NCI-H526 (cell line): ENCODE data around the gene SEPHS2.
A peak's percentile ranks its signal among the peaks of the same experiment; 100 is the strongest.
"Not testable (repeated sequence)": the region's sequence is repeated elsewhere in the genome, so short reads cannot be mapped to it uniquely, and the experiment has no call there.

Experiments used
- DNase-seq, 2 experiments: peaks; one replicate each; lab custom pipeline; 2025; lab: John Stamatoyannopoulos, UW

Gene SEPHS2

DNA sequence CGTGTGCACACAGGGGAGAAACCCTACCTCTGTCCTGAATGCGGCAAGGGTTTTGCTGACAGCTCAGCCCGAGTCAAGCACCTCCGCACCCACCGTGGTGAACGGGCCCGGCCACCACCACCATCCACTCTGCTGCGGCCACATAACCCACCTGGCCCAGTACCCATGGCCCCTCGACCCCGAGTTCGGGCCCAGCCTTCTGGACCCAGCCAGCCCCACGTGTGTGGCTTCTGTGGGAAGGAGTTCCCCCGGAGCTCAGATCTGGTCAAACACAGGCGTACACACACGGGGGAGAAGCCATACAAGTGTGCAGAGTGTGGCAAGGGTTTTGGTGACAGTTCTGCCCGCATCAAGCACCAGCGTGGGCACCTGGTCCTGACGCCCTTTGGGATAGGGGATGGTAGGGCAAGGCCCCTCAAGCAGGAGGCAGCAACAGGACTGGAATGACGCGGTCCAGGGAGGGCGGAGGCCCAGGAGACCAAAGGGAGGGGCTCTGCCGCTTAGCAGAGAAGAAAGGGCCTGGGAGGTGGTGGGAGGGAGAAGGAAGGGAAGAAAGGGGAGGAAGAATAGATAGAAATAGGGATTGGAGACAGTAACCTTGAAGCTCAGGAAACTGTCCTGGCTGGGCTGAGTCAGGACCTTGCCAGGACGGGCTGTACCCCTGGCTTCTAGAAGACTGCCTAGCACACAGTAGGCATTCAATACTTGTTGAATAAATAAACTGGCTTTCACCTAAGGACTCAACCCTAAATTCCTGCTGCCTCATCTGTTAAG, 46.8 kb downstream of the SEPHS2 start:
- DNase-seq = no peak

GRCh38 chr16:30397776-30398660, 47.7 kb downstream of the SEPHS2 start:
- no peak for DNase-seq

DNA sequence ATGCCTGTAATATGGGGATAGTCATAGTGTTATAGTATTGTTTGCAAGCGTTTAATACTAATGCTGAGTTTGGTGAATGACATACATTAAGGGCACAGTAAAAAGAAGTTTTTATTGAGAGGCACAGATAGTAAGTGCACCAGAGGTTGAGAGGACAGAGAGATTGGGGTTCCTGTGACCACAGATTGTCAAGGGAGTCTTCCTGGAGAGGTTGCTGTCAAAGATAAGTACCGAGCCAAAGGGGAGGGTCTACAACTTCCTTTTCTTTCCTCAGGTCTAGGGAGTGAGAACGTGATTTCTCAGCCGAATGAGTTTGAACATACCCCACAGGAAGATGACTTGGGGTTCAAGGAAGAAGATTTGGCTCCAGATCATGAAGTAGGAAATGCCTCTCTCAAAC, 48.6 kb downstream of the SEPHS2 start:
- no peak for DNase-seq

DNA sequence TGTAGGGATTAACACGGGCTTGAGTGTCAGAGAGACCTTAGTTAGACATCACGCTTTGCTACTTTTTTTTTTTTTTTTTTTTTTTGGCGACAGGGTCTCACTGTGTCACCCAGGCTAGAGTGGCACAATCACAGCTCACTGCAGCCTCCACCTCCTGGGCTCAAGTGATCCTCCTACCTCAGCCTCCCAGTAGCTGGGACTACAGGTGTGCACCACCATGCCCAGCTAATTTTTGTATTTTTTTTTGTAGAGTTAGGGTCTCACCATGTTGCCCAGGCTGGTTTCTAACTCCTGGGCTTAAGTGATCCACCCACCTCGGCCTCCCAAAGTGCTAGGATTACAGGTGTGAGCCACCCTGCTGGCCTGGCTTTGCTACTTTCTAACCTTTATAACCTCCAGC, 49.0 kb downstream of the SEPHS2 start:
- DNase-seq = not testable (repeated sequence)

DNA sequence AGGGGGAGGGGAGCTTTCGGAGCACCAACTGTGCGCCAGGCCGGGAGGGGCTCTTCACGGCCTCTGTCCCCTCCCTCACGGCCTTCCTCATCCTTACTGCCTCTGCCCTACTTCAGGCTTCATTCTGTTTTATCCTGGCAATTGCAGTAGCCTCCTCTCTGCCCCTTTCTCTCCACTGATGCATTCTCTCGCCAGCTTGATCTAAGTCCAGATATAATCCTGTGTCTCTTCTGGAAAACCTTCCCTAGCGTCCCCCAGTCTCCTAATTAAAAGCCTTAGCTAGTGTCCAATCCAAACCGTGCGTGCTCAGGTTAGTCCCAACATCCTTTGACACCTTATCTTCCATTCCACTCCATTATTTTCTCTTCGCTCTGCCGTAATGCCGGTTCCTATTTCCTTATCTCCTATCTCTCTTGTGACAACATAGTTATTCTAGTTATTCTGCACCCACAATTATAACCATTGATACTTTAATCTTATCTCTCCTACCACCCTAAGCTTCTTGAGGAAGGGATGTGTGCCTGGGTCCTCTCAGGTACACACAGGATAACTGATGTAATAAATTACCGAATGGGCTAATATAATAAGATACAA, 49.6 kb downstream of the SEPHS2 start:
- DNase-seq = peak; percentile 22 to 46

- DNase-seq = peak; percentile 81 to 97
These were observed 50.3 kb downstream of the SEPHS2 start, which contains the start of gene ZNF48 for GRCh38 chr16:30395155-30395991. Gene ZNF48, plus strand, starts transcription at chr16:30395420. Its CDS starts 375 bp downstream, at chr16:30395795.

GRCh38 chr16:30394592-30395154, 51.0 kb downstream of the SEPHS2 start:
- DNase-seq = peak in 1 of 2 experiments; percentile 49
